Measurements from ENCODE around the gene C7orf57. TPM values are rescaled to one million over a fixed set of nuclear protein-coding genes. Genes with fewer than 3 reads are reported as not detected.

The C7orf57 gene
- total and polyA plus RNA-seq, 12 donors, result 0.24 TPM; not detected in 11

- Histone ChIP-seq H3K4me3 (no peak overlapping the region), H3K9me3 (no peaks in the 10 kb centered on the region), H3K27me3 (no peaks in the 10 kb centered on the region), H3K36me3 (no peaks in the 10 kb centered on the region), H3K4me1 (peaks cover 2 to 59% (median 40%) of the 10 kb centered on the region in 9 donors), H3K27ac (peak overlapping the region in 1 of 10 donors; percentile 2)
- 56 to 64% methylated on average over 6 of the region's 6 CpGs for WGBS, 2 donors
- ATAC-seq (no peak), DNase-seq (no peak)
- intact Hi-C loops (cut with DNase I), result no loop called here
- TF ChIP-seq CTCF (IDR thresholded peaks at IDR 0.05), result no peak
These were observed 47.9 kb downstream of the C7orf57 start for GRCh38 chr7:48083114-48083830.

GRCh38 chr7:48084727-48085432 lies 49.5 kb downstream of the C7orf57 start:
- DNase-seq (peak; percentile 40 to 63), ATAC-seq (peak in 5 of 8 donors; percentile 12 to 52 (median 32))
- no peaks in the 10 kb centered on the region for H3K36me3 ChIP-seq
- intact Hi-C loops (cut with DNase I), result loop anchor here in 4 of 10 donors (5.0 kb wide), 4 partner anchors 48 to 108 kb away; partner anchors contain the start of genes C7orf57 (in 2 of the 4) and HUS1 (in 2 of the 4)
- no peak for TF ChIP-seq CTCF (IDR thresholded peaks at IDR 0.05)
- no peaks in the 10 kb centered on the region for H3K27me3 ChIP-seq
- H3K27ac ChIP-seq, result peak overlapping the region in 6 of 10 donors; percentile 3 to 97 (median 16)
- no peak overlapping the region for H3K4me3 ChIP-seq
- H3K9me3 ChIP-seq, result no peaks in the 10 kb centered on the region
- 65 to 78% methylated on average over 9 of the region's 9 CpGs for WGBS, 2 donors
- H3K4me1 ChIP-seq, result peaks cover 2 to 62% (median 43%) of the 10 kb centered on the region in 9 donors

GRCh38 chr7:48085433-48085791 lies 50.1 kb downstream of the C7orf57 start:
- ATAC-seq, result no peak
- Histone ChIP-seq H3K36me3 (peaks cover 0 to 2% (median 0%) of the 10 kb centered on the region in 9 donors), H3K27ac (peak overlapping the region in 6 of 10 donors; percentile 3 to 97 (median 16)), H3K9me3 (no peaks in the 10 kb centered on the region), H3K4me3 (no peak overlapping the region), H3K27me3 (no peaks in the 10 kb centered on the region), H3K4me1 (peaks cover 2 to 68% (median 48%) of the 10 kb centered on the region in 9 donors)
- intact Hi-C loops (cut with DNase I), result loop anchor here in 4 of 10 donors (5.0 kb wide), 4 partner anchors 48 to 108 kb away; partner anchors contain the start of genes C7orf57 (in 2 of the 4) and HUS1 (in 2 of the 4)
- no peak for DNase-seq
- TF ChIP-seq CTCF (IDR thresholded peaks at IDR 0.05), result no peak
- 94 to 100% methylated on average over 1 of the region's 1 CpG for whole genome bisulfite sequencing, 2 donors

- intact Hi-C loops (cut with DNase I), result loop anchor here in 4 of 10 donors (5.0 kb wide), 4 partner anchors 49 to 109 kb away; partner anchors contain the start of genes C7orf57 (in 2 of the 4) and HUS1 (in 2 of the 4)
These were observed 50.6 kb downstream of the C7orf57 start for GRCh38 chr7:48085942-48086341.

More at GRCh38 chr7:48085942-48086341, 50.6 kb downstream of the C7orf57 start:
- TF ChIP-seq CTCF (IDR thresholded peaks at IDR 0.05), result no peak
- peak overlapping the region in 2 of 10 donors; percentile 15 to 97 for H3K27ac ChIP-seq
- H3K9me3 ChIP-seq, result no peaks in the 10 kb centered on the region
- H3K4me3 ChIP-seq, result no peak overlapping the region
- 85 to 90% methylated on average over 1 of the region's 1 CpG for WGBS, 2 donors
- peaks cover 2 to 73% (median 54%) of the 10 kb centered on the region in 9 donors for H3K4me1 ChIP-seq
- H3K36me3 ChIP-seq, result peaks cover 0 to 8% (median 0%) of the 10 kb centered on the region in 9 donors
- no peak for ATAC-seq
- no peaks in the 10 kb centered on the region for H3K27me3 ChIP-seq
- DNase-seq, result no peak

Measured in heart right ventricle (tissue), 16 donors.